Effector memory CD4-positive, alpha-beta T cell (primary cell): ENCODE results near the gene CSPG5.
A peak's percentile ranks its signal among the peaks of the same experiment; 100 is the strongest.

Source experiments
- DNase-seq, 3 donors: peaks; one replicate each; pipeline ENCODE4 v3.0.0-alpha.2; 2020
- H3K27ac ChIP-seq: 2 replicates; pipeline ENCODE4 v1.7.0; 2013; ENCODE audit warnings: mild to moderate bottlenecking, low read length, moderate library complexity; ENCODE audit not compliant: insufficient read depth, poor library complexity, severe bottlenecking
- H3K27me3 ChIP-seq: replicated peaks from 2 replicates; pipeline ENCODE4 v1.7.0; 2013; ENCODE audit warnings: mild to moderate bottlenecking, low read length; ENCODE audit not compliant: insufficient read depth, control insufficient read depth, poor library complexity, severe bottlenecking
- H3K36me3 ChIP-seq: 2 replicates; pipeline ENCODE4 v1.7.0; 2013; ENCODE audit warnings: mild to moderate bottlenecking, low read length, moderate library complexity; ENCODE audit not compliant: control insufficient read depth, insufficient read depth
- H3K4me1 ChIP-seq: 2 replicates; pipeline ENCODE4 v1.7.0; 2013; ENCODE audit warnings: low read length, mild to moderate bottlenecking; ENCODE audit not compliant: control insufficient read depth, insufficient read depth, poor library complexity, severe bottlenecking
- H3K4me3 ChIP-seq: 2 replicates; pipeline ENCODE4 v1.7.0; 2013; ENCODE audit warnings: low read length, low read depth, mild to moderate bottlenecking; ENCODE audit not compliant: insufficient read depth, poor library complexity, severe bottlenecking
- H3K9me3 ChIP-seq: 2 replicates; pipeline ENCODE4 v1.7.0; 2013; ENCODE audit warnings: mild to moderate bottlenecking, low read length, moderate library complexity; ENCODE audit not compliant: control insufficient read depth

The CSPG5 gene

DNA sequence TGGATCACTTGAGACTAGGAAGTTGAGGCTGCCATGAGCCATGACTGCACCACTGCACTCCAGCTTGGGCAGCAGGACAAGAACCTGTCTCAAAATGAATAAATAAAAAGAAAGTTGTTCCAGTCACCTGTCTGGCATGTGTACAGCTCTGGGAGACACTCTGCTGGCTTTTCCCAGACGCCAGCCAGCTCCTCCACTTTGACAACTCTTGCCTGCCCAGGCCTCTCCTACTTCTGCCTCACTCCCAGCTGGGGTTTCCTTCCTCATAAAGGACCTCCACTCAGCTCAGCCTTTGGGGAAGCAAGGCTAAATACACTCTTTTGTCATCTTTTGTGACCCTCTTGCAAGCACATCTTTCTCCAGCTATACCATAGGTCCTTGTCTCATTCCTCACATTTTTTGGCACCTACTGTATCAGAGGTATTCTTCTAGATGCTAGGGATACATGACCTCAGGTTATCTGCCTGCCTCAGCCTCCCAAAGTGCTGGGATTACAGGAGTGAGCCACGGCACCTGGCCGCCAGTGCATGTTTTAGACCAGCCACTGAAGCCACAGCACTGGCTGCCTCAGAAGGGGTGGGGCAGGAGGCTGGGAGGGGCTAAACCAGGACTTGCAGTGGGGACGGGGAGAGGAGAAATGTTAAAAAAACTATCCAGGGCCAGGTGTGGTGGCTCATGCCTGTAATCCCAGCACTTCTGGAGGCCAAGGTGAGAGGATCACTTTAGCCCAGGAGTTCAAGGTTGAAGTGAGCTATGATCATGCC, 55.2 kb downstream of the CSPG5 start:
- no peak overlapping the region for H3K27ac ChIP-seq
- no peaks in the 10 kb centered on the region for H3K36me3 ChIP-seq
- H3K4me3 ChIP-seq = no peak overlapping the region
- H3K27me3 ChIP-seq = no peaks in the 10 kb centered on the region
- no peaks in the 10 kb centered on the region for H3K9me3 ChIP-seq
- H3K4me1 ChIP-seq = peaks cover 2% of the 10 kb centered on the region
- no peak for DNase-seq

DNA sequence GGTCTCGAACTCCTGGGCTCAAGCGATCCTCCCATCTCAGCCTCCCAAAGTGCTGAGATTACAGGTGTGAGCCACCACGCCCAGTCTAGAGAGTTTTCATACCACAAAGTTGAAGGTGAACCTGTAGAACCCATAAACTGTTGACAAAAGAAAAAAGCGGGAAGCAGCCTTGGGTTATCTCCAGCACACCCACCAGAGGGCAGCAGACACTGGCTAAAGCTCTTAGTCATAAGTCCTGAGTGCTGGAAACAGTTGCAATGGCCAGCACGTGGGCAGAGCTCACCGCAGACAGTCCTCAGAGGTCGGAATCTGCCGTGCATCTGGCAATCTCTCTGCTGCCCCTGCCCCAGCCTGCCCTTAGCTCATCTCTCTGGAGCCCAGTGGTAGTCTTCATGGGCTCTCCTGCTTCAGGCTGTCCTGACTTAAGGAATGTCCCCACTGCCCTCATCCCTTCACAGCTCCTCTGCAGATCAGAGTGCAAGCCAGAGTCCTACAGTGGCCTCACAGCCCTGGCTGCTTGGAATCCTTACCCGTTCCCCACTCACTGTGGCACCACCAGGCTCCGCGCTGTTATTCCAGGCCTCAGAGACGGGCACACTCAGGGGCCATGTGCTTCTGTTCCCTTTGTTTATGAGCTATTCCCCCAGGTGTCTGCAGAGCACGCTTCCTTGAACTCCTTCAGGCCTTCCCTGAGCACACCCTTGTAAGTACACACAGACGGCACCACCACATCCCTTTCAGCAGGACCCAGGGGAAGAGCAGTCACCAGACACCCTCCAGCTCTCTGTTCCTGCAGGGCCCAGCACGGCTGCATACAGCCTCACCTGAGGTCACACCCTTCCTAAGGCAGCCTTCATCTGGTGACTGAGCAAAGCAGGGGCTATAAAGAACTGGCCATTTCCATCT, 56.3 kb downstream of the CSPG5 start:
- H3K27me3 ChIP-seq = no peaks in the 10 kb centered on the region
- H3K4me3 ChIP-seq = no peak overlapping the region
- peak; percentile 41 to 59 (median 43) for DNase-seq
- H3K36me3 ChIP-seq = no peaks in the 10 kb centered on the region
- no peaks in the 10 kb centered on the region for H3K9me3 ChIP-seq
- peaks cover 2% of the 10 kb centered on the region for H3K4me1 ChIP-seq
- H3K27ac ChIP-seq = no peak overlapping the region

DNA sequence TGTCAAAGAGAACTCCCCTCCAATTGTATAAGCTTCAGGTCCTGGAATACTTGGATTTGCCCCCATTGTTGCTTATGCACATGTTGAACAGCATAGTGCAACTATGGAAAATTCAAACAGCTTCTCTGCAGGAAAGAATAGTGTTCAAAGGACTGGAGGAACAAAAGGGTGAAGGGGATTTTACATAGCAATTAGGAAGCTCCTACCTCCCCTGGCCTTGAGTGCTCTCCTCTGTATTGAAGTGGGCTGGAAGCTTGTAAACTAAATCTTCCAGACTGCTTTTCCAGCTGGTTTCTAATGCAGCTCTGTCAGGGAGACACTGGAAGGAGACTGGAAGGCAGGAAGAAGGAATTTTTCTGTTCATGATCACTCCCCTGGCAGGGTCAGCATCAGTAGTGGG, 57.9 kb downstream of the CSPG5 start:
- Histone ChIP-seq H3K36me3 (no peaks in the 10 kb centered on the region), H3K27ac (no peak overlapping the region), H3K27me3 (no peaks in the 10 kb centered on the region), H3K4me3 (no peak overlapping the region), H3K4me1 (peaks cover 2% of the 10 kb centered on the region), H3K9me3 (no peaks in the 10 kb centered on the region)
- DNase-seq = no peak

DNA sequence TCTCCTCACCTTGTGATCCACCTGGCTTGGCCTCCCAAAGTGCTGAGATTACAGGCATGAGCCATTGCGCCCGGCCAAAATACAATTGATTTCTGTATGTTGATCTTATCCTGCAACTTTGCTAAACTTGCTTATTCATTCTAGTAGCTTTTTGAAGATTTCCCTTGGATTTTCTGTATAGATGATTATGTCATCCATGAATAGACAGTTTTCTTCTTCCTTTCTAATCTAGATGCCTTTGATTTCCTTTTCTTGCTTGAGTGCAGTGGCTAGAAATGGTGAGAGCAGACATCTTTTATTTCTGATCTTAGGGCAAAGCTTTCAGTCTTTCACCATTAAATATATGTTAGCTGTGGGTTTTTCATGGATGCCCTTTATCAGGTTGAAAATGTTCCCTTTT, 60.7 kb downstream of the CSPG5 start:
- Histone ChIP-seq H3K9me3 (no peaks in the 10 kb centered on the region), H3K27me3 (no peaks in the 10 kb centered on the region), H3K27ac (no peak overlapping the region), H3K4me1 (peaks cover 2% of the 10 kb centered on the region), H3K4me3 (no peak overlapping the region), H3K36me3 (no peaks in the 10 kb centered on the region)
- DNase-seq = no peak

DNA sequence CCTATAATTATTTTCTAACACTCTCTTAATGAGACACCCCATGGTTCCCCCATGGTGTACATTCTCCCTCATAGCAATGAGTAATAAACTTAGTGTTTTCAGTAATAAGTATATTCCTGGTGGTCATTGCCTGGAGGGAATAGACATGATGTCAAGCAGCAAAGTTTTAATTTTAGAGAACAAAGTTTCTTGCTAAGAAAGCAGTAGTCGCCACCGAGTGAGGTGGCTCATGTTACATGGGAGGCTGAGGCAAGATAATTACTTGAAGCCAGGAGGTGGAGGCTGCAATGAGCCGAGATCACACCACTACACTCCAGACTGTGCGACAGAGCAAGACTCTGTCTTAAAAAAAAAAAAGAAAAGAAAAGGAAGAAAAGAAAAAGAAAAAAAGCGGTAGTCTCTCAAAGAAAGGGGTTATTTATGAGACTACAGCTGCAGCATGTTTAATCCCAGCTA, 62.8 kb downstream of the CSPG5 start:
- Histone ChIP-seq H3K36me3 (no peaks in the 10 kb centered on the region), H3K9me3 (no peaks in the 10 kb centered on the region), H3K27ac (no peak overlapping the region), H3K4me3 (no peak overlapping the region), H3K4me1 (peaks cover 5% of the 10 kb centered on the region), H3K27me3 (no peaks in the 10 kb centered on the region)
- no peak for DNase-seq

DNA sequence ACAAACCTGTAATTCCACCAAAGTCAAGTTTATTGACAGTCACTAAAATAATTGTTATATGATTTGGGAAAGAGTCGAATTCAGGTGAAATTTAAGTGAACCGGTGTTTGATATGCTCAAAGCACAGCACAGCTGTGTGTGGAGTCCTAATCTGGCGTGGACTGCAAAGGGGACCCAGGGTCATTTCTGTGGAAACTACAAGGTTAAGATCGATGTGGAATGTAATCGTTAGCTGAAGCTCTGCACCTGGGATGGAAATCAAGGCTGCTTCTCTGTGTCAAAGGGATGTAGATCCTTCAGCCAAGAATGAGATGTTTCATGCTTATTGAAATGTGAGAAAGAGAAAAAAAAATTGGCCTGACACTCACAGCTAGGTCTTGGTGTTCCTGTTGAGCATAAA, 63.6 kb downstream of the CSPG5 start:
- peaks cover 5% of the 10 kb centered on the region for H3K36me3 ChIP-seq
- H3K27me3 ChIP-seq = no peaks in the 10 kb centered on the region
- DNase-seq = no peak
- H3K4me3 ChIP-seq = no peak overlapping the region
- no peak overlapping the region for H3K27ac ChIP-seq
- H3K4me1 ChIP-seq = peaks cover 5% of the 10 kb centered on the region
- H3K9me3 ChIP-seq = no peaks in the 10 kb centered on the region

DNA sequence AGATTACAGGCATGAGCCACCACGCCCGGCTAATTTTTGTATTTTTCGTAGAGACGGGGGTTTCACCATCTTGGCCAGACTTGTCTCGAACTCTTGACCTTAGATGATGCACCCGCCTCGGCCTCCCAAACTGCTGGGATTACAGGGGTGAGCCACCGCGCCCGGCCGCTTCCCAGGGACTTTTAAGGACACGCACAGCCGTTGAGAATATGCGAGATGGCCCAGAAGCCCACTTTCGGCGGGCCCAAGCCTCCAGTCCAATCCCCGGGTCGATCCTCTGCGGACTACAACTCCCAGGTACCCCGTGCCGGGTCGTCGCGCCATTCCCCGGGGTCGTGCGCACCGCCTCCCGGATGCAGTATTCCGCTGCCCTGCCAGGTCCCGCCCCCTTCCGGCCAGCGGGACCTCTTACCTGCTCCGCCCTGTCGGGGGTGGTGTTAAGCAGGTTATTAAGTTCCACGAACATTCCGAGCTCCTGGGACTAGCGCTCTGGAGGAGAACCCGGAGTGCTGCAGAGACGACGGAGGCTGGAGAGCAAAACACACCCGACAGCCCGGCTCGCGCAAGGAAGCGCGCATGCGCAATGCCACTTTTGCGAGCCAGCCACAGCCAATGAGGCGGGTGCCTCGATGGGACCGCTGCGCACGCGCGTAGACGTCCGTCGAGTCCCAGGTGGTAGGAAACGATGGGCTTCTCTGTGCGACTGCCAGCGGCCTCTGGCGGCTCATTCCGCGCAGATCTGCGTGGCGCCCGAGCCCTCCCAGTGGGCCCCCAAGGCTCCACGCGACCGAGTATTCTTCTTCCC, 65.3 kb downstream of the CSPG5 start, which contains the start of gene ELP6:
ELP6 (minus strand) TSS at position 588 of the 805 bp plus-strand sequence; CDS start at position 466, 122 bp downstream.
- H3K36me3 ChIP-seq = peaks cover 11% of the 10 kb centered on the region
- no peaks in the 10 kb centered on the region for H3K9me3 ChIP-seq
- DNase-seq = peak; percentile 95 to 96 (median 95)
- peak within 1 kb of the TSS; percentile 95 for H3K27ac ChIP-seq
- H3K4me1 ChIP-seq = peaks cover 5% of the 10 kb centered on the region
- H3K4me3 ChIP-seq = peak within 1 kb of the TSS; percentile 95
- H3K27me3 ChIP-seq = no peaks in the 10 kb centered on the region

DNA sequence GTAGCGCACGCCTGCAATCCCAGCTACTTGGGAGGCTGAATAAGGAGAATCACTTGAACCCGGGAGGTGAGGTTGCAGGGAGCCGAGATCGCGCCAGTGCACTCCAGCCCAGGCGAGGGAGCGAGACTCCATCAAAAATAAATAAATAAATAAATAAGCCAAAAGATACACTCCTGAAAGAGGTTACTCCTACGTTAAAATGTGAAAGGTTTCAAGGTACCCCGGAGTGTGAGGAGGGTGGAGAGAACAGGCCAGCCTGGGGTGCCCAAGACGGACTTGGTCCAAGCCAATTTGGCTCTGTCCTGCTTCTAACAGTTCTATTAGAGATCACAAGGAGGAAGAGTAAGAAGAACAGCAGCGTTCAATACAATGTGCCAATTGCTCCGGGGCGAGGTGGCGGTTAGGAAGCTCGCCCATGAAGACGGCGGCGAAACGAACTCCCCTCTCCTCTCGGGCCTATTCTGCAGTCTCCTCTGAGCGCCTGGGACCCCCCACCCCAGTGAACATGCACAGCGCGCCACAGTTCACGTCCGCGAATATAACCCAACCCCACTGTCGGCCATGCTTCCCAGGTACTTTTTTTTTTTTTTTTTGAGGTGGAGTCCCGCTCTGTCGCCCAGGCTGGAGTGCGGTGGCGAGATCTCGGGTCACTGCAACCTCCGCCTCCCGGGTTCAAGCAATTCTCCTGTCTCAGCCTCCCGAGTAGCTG, 66.1 kb downstream of the CSPG5 start:
- DNase-seq = peak in 2 of 3 donors; percentile 3 to 6
- H3K9me3 ChIP-seq = no peaks in the 10 kb centered on the region
- peak overlapping the region; percentile 95 for H3K27ac ChIP-seq
- peak overlapping the region; percentile 95 for H3K4me3 ChIP-seq
- H3K27me3 ChIP-seq = no peaks in the 10 kb centered on the region
- peaks cover 15% of the 10 kb centered on the region for H3K36me3 ChIP-seq
- peaks cover 5% of the 10 kb centered on the region for H3K4me1 ChIP-seq
